AG09319 (cell line): ENCODE measurements around the gene B3GALT4.
"Not testable (repeated sequence)": the region's sequence is repeated elsewhere in the genome, so short reads cannot be mapped to it uniquely, and the experiment has no call there.

Experiments used
- DNase-seq: peaks from one replicate; pipeline ENCODE4 v3.0.0-alpha.2; 2010; ENCODE audit warnings: low read depth; ENCODE audit errors: extremely low read depth
- TF ChIP-seq, protein P1 (sequence below): IDR thresholded peaks from 2 replicates; pipeline ENCODE4 v1.5.1; 2011; ENCODE audit warnings: low read depth, mild to moderate bottlenecking, inconsistent platforms, low read length, moderate library complexity

Gene B3GALT4

DNA sequence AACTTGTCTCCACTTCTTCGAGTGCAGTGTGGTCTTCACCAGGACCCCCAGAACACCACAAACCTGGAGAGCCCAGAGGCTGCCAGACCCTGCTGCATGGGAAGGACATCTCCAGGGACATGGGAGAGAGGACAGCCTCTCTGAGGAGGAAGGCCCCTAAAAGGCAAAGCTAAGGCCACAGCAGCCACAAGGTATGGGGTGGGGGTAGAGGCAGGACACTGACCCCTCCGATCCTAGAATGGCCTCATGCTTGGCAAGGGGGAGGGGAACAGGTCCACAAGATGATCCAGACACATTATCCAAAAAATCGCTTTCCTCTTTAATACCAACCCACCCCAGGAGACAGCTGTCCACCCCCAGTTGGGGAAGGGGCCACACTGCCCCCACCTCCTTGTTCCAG is 1.9 kb downstream of the B3GALT4 start:
- no peak for DNase-seq
- TF ChIP-seq, protein P1, sequence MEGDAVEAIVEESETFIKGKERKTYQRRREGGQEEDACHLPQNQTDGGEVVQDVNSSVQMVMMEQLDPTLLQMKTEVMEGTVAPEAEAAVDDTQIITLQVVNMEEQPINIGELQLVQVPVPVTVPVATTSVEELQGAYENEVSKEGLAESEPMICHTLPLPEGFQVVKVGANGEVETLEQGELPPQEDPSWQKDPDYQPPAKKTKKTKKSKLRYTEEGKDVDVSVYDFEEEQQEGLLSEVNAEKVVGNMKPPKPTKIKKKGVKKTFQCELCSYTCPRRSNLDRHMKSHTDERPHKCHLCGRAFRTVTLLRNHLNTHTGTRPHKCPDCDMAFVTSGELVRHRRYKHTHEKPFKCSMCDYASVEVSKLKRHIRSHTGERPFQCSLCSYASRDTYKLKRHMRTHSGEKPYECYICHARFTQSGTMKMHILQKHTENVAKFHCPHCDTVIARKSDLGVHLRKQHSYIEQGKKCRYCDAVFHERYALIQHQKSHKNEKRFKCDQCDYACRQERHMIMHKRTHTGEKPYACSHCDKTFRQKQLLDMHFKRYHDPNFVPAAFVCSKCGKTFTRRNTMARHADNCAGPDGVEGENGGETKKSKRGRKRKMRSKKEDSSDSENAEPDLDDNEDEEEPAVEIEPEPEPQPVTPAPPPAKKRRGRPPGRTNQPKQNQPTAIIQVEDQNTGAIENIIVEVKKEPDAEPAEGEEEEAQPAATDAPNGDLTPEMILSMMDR: no peak

- DNase-seq: no peak
- TF ChIP-seq, protein P1: no peak
Observed at GRCh38 chr6:33279257-33279695, 2.4 kb downstream of the B3GALT4 start.

- no peak for DNase-seq
- TF ChIP-seq, protein P1: peak; percentile 33
Observed at GRCh38 chr6:33279971-33280511, 3.1 kb downstream of the B3GALT4 start.

DNA sequence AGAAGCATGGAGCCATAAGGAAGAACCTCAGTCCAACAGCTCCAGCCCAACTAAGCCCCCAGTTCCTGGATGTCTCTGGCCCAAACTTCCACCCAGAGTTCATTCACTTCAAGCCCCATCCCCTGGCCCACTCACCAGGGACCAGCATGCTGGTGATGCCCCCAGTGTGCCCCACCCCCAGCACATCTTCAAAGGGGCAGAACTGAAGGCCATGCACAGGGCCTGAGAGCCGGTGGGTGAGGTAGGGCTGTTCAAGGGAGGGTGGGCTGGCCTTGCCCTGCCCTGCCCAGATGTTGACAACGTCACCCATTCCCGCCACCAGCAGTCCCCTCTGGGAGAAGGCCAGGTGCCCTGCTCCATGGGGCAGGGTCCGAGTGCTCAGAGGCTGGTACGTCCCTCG is 3.6 kb downstream of the B3GALT4 start:
- TF ChIP-seq, protein P1: no peak
- no peak for DNase-seq

- not testable (repeated sequence) for DNase-seq
Observed at GRCh38 chr6:33285214-33285613, 8.3 kb downstream of the B3GALT4 start.

- DNase-seq: no peak
- TF ChIP-seq, protein P1: no peak
Observed at GRCh38 chr6:33286946-33287914, 10.3 kb downstream of the B3GALT4 start.

DNA sequence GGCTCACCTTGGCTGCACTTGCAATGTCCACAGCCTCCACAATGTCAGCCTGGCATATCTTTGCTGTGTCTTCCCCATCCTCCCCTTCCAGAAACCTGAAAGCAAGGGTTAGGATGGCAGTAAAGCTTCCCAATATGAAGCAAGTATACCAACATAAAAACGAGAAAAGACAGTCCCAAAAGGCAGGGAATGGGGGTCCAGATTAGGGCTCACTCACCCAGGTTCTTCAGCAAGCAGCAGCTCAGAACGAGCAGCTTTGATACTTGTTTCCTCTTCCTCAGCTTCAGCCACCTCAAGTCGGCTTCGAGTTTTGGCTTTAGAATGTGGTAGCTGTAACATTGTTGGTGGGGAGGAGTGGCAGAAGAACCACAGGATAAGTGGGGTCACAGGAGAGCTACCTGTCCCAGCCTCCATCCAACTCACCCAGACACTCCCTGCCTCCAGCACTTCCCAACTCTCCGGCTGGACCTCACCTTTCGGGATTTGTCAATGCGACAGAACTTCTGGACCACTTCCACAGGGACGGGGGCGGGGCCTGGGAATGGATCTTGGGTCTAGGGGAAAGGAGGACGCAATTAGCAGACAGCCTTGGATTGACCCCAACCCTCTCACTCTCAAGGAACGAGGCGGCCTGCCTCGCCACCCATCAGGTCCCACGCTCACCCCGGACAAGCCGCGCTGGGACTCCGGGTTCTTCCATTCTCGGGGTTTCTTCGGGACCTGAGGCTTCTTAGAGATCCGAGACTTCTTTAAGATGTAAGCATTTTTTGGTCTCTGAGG is 11.4 kb downstream of the B3GALT4 start:
- no peak for DNase-seq
- TF ChIP-seq, protein P1: no peak
